NCI-H82 treated with DMSO at 0.1 percent for 48 hours (cell line): ENCODE measurements around the gene GNPAT.

Source experiments
- DNase-seq: peaks from one replicate; lab custom pipeline; 2025; ENCODE audit not compliant: unreplicated experiment; lab: John Stamatoyannopoulos, UW

Gene GNPAT

GRCh38 chr1:231240883-231241735 lies at the start of gene GNPAT:
Gene GNPAT, plus strand, starts transcription at chr1:231241212. Its CDS starts 167 bp downstream, at chr1:231241379.
- peak; percentile 70 for DNase-seq

- DNase-seq, result no peak
These were observed 48.3 kb upstream of the GNPAT start for GRCh38 chr1:231192620-231193163.

GRCh38 chr1:231193710-231194340 lies 47.2 kb upstream of the GNPAT start:
- DNase-seq, result no peak

- no peak for DNase-seq
These were observed 46.6 kb upstream of the GNPAT start for GRCh38 chr1:231194476-231194842.

GRCh38 chr1:231194843-231195516 lies 46.0 kb upstream of the GNPAT start:
- DNase-seq, result no peak

- no peak for DNase-seq
These were observed 44.7 kb upstream of the GNPAT start for GRCh38 chr1:231196307-231196706.

- no peak for DNase-seq
These were observed 44.3 kb upstream of the GNPAT start for GRCh38 chr1:231196728-231197127.

- DNase-seq, result no peak
These were observed 41.1 kb upstream of the GNPAT start for GRCh38 chr1:231199868-231200267.

- DNase-seq, result no peak
These were observed 40.5 kb upstream of the GNPAT start for GRCh38 chr1:231200388-231201031.

- no peak for DNase-seq
These were observed 39.5 kb upstream of the GNPAT start for GRCh38 chr1:231201375-231201978.

GRCh38 chr1:231201979-231202633 lies 38.9 kb upstream of the GNPAT start:
- DNase-seq, result no peak

GRCh38 chr1:231203259-231204057 lies 37.6 kb upstream of the GNPAT start:
- DNase-seq, result no peak

GRCh38 chr1:231206856-231207255 lies 34.2 kb upstream of the GNPAT start:
- DNase-seq, result no peak

- DNase-seq, result no peak
These were observed 33.6 kb upstream of the GNPAT start for GRCh38 chr1:231207437-231207836.

- DNase-seq, result no peak
These were observed 32.0 kb upstream of the GNPAT start for GRCh38 chr1:231208980-231209379.

GRCh38 chr1:231209531-231209930 lies 31.5 kb upstream of the GNPAT start:
- no peak for DNase-seq

- no peak for DNase-seq
These were observed 30.9 kb upstream of the GNPAT start for GRCh38 chr1:231210126-231210525.

- DNase-seq, result peak; percentile 67
These were observed 29.8 kb upstream of the GNPAT start for GRCh38 chr1:231211005-231211857.
